ENCODE data around the gene ZMIZ2.

- TF ChIP-seq CTCF (IDR thresholded peaks at IDR 0.05) = no peak
- no peak for TF ChIP-seq ZFX (IDR thresholded peaks at IDR 0.05; ENCODE audit: borderline replicate concordance)
Measured at GRCh38 chr7:44775383-44776107, 26.9 kb downstream of the ZMIZ2 start.
